ENCODE measurements around the gene PI3.

PI3 gene

GRCh38 chr20:45149062-45149461 lies 25.6 kb upstream of the PI3 start:
- Histone ChIP-seq H2AFZ (ENCODE audit: low read length) (no peak overlapping the region), H4K20me1 (ENCODE audit: insufficient read depth, low read length) (no peaks in the 10 kb centered on the region), H3K36me3 (ENCODE audit: insufficient read depth, low read length) (no peaks in the 10 kb centered on the region), H3K9ac (ENCODE audit: low read length) (no peak overlapping the region), H3K9me3 (ENCODE audit: low read length) (no peaks in the 10 kb centered on the region), H3K27me3 (ENCODE audit: insufficient read depth, low read length) (no peaks in the 10 kb centered on the region), H3K4me1 (ENCODE audit: insufficient read depth, low read length, severe bottlenecking) (no peaks in the 10 kb centered on the region), H3K79me2 (ENCODE audit: insufficient read depth, low read length) (no peaks in the 10 kb centered on the region), H3K4me2 (ENCODE audit: low read length) (no peak overlapping the region), H3K4me3 (ENCODE audit: low read depth, low read length, poor library complexity, severe bottlenecking) (no peak overlapping the region), H3K9me2 (ENCODE audit: low read depth, low read length) (no peaks in the 10 kb centered on the region), H3F3A (ENCODE audit: insufficient read depth, low read length) (no peaks in the 10 kb centered on the region), H3K27ac (ENCODE audit: low read depth, low read length, poor library complexity, severe bottlenecking) (no peak overlapping the region)
- TF ChIP-seq EZH2 (IDR thresholded peaks at IDR 0.05; ENCODE audit: borderline replicate concordance, low read length), result no peak
- TF ChIP-seq, protein P1, sequence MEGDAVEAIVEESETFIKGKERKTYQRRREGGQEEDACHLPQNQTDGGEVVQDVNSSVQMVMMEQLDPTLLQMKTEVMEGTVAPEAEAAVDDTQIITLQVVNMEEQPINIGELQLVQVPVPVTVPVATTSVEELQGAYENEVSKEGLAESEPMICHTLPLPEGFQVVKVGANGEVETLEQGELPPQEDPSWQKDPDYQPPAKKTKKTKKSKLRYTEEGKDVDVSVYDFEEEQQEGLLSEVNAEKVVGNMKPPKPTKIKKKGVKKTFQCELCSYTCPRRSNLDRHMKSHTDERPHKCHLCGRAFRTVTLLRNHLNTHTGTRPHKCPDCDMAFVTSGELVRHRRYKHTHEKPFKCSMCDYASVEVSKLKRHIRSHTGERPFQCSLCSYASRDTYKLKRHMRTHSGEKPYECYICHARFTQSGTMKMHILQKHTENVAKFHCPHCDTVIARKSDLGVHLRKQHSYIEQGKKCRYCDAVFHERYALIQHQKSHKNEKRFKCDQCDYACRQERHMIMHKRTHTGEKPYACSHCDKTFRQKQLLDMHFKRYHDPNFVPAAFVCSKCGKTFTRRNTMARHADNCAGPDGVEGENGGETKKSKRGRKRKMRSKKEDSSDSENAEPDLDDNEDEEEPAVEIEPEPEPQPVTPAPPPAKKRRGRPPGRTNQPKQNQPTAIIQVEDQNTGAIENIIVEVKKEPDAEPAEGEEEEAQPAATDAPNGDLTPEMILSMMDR (IDR thresholded peaks at IDR 0.05; ENCODE audit: low read length), result no peak

DNA sequence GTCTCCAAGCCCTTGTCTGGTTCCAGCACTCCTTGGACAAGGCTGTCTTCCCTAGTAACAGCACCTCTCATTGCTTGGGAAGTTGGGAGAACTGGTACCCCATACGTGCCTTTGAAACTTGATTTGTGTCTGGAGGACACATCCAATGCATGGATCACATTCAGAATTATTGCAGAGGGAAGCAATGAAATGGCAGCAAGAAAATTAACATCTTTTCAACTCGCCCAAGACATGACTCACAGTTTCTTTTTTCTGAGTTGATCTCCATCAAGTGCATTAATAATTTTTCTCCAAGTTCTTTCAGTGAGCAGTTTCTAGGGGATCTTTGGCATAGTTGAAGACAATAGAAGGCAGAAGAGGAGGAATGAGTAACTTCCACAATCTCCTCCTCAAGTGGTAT lies 22.3 kb upstream of the PI3 start:
- TF ChIP-seq EZH2 (IDR thresholded peaks at IDR 0.05; ENCODE audit: borderline replicate concordance, low read length), result no peak
- TF ChIP-seq, protein P1 (IDR thresholded peaks at IDR 0.05; ENCODE audit: low read length), result no peak
- Histone ChIP-seq H2AFZ (ENCODE audit: low read length) (no peak overlapping the region), H3K9ac (ENCODE audit: low read length) (no peak overlapping the region), H4K20me1 (ENCODE audit: insufficient read depth, low read length) (no peaks in the 10 kb centered on the region), H3K9me3 (ENCODE audit: low read length) (no peaks in the 10 kb centered on the region), H3K27ac (ENCODE audit: low read depth, low read length, poor library complexity, severe bottlenecking) (no peak overlapping the region), H3K27me3 (ENCODE audit: insufficient read depth, low read length) (0 out of 2 replicates have a peak, but pooled peaks cover 1% of the 10 kb centered on the region), H3K36me3 (ENCODE audit: insufficient read depth, low read length) (no peaks in the 10 kb centered on the region), H3K4me3 (ENCODE audit: low read depth, low read length, poor library complexity, severe bottlenecking) (no peak overlapping the region), H3K4me2 (ENCODE audit: low read length) (no peak overlapping the region), H3K4me1 (ENCODE audit: insufficient read depth, low read length, severe bottlenecking) (no peaks in the 10 kb centered on the region), H3K79me2 (ENCODE audit: insufficient read depth, low read length) (no peaks in the 10 kb centered on the region), H3K9me2 (ENCODE audit: low read depth, low read length) (no peaks in the 10 kb centered on the region), H3F3A (ENCODE audit: insufficient read depth, low read length) (no peaks in the 10 kb centered on the region)

DNA sequence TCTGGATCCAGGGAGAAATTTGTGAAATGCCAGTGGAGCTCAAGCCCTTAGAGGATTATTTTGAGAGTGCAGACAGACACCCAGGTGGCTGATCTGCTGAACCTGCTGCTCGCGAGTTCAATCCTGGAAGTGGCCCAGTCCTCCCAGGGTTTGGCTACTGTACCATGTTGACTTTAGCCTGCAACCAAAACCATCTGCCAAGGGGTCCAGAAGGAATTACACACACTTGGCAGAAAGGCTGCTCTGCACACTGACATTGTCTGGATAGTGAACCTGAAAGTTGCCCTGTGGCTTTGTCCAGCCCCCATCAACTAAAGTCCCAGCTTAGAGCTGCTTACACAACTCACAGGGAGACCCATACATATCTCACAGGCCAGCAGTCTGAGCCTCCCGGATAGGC lies 21.6 kb upstream of the PI3 start:
- Histone ChIP-seq H4K20me1 (ENCODE audit: insufficient read depth, low read length) (no peaks in the 10 kb centered on the region), H3K79me2 (ENCODE audit: insufficient read depth, low read length) (no peaks in the 10 kb centered on the region), H3K27me3 (ENCODE audit: insufficient read depth, low read length) (0 out of 2 replicates have a peak, but pooled peaks cover 2% of the 10 kb centered on the region), H3K36me3 (ENCODE audit: insufficient read depth, low read length) (no peaks in the 10 kb centered on the region), H3K9me2 (ENCODE audit: low read depth, low read length) (no peaks in the 10 kb centered on the region), H3K4me2 (ENCODE audit: low read length) (no peak overlapping the region), H3K9ac (ENCODE audit: low read length) (no peak overlapping the region), H3K4me3 (ENCODE audit: low read depth, low read length, poor library complexity, severe bottlenecking) (no peak overlapping the region), H3K27ac (ENCODE audit: low read depth, low read length, poor library complexity, severe bottlenecking) (no peak overlapping the region), H3K4me1 (ENCODE audit: insufficient read depth, low read length, severe bottlenecking) (no peaks in the 10 kb centered on the region), H3K9me3 (ENCODE audit: low read length) (no peaks in the 10 kb centered on the region), H2AFZ (ENCODE audit: low read length) (no peak overlapping the region), H3F3A (ENCODE audit: insufficient read depth, low read length) (no peaks in the 10 kb centered on the region)
- TF ChIP-seq EZH2 (IDR thresholded peaks at IDR 0.05; ENCODE audit: borderline replicate concordance, low read length), result no peak
- TF ChIP-seq, protein P1 (IDR thresholded peaks at IDR 0.05; ENCODE audit: low read length), result no peak

Measured in OCI-LY1 (cell line).